KMS-11 (cell line): ENCODE data around the gene LCN12.

Experiments
- H2AFZ ChIP-seq: fragments of 200-600 bp; sonication (generic); 2 replicates; pipeline ENCODE4 v1.6.1; 2016; ENCODE audit warnings: antibody characterized with exemption, mixed run types, low read depth
- H3K27ac ChIP-seq: fragments of 200-600 bp; sonication (generic); 2 replicates; pipeline ENCODE4 v1.6.1; 2016; ENCODE audit warnings: mild to moderate bottlenecking, mixed run types
- H3K27me3 ChIP-seq: fragments of 200-600 bp; sonication (generic); 2 replicates; pipeline ENCODE4 v1.6.1; 2017; ENCODE audit warnings: mild to moderate bottlenecking, low read depth, mixed run types, moderate library complexity; ENCODE audit not compliant: insufficient read depth
- H3K36me3 ChIP-seq: fragments of 200-600 bp; sonication (generic); 2 replicates; pipeline ENCODE4 v1.6.1; 2017; ENCODE audit warnings: mild to moderate bottlenecking, mixed run types; ENCODE audit not compliant: insufficient read depth
- H3K4me1 ChIP-seq: fragments of 200-600 bp; sonication (generic); 2 replicates; pipeline ENCODE4 v1.6.1; 2016; ENCODE audit warnings: mild to moderate bottlenecking, low read depth, mixed run types; ENCODE audit not compliant: poor library complexity, severe bottlenecking
- H3K4me2 ChIP-seq: fragments of 200-600 bp; sonication (generic); 2 replicates; pipeline ENCODE4 v1.7.0; 2016; ENCODE audit warnings: mild to moderate bottlenecking, mixed run types
- H3K4me3 ChIP-seq: fragments of 200-600 bp; sonication (generic); IDR thresholded peaks from 2 replicates; pipeline ENCODE4 v1.6.1; 2017; ENCODE audit warnings: low read depth, low read length, mixed read lengths; ENCODE audit not compliant: insufficient read depth
- H3K79me2 ChIP-seq: fragments of 200-600 bp; sonication (generic); 2 replicates; pipeline ENCODE4 v1.6.1; 2016; ENCODE audit warnings: low read depth, mixed run types; ENCODE audit not compliant: insufficient read depth
- H3K9ac ChIP-seq: fragments of 200-600 bp; sonication (generic); 2 replicates; pipeline ENCODE4 v1.6.1; 2016; ENCODE audit warnings: mild to moderate bottlenecking, mixed run types
- H4K20me1 ChIP-seq: fragments of 200-600 bp; sonication (generic); 2 replicates; pipeline ENCODE4 v1.6.1; 2016; ENCODE audit warnings: mild to moderate bottlenecking, mixed run types; ENCODE audit not compliant: insufficient read depth
- TF ChIP-seq, protein P1 (sequence below): fragments of 200-600 bp; sonication (generic); conservative IDR thresholded peaks from 2 replicates; pipeline ENCODE4 v1.6.1; 2017; ENCODE audit warnings: low read depth, mild to moderate bottlenecking, antibody characterized with exemption, low read length, moderate library complexity, mixed read lengths

Gene LCN12

DNA sequence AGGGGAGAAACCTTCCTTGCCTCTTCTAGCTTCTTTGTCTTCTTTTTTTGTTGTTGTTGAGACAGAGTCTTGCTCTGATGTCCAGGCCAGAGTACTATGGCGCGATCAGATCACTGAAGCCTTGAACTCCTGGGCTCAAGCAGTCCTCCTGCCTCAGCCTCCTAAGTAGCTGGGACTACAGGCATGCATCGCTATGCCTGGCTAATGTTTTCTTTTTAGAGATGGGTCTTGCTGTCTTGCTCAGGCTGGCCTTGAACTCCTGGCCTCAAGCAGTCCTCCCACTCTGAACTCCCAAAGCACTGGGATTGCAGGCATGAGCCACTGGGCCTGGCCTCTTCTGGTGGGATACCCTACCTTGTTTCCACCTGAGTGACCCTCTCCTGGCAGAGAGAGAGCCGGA lies 36.8 kb downstream of the LCN12 start:
- TF ChIP-seq, protein P1, sequence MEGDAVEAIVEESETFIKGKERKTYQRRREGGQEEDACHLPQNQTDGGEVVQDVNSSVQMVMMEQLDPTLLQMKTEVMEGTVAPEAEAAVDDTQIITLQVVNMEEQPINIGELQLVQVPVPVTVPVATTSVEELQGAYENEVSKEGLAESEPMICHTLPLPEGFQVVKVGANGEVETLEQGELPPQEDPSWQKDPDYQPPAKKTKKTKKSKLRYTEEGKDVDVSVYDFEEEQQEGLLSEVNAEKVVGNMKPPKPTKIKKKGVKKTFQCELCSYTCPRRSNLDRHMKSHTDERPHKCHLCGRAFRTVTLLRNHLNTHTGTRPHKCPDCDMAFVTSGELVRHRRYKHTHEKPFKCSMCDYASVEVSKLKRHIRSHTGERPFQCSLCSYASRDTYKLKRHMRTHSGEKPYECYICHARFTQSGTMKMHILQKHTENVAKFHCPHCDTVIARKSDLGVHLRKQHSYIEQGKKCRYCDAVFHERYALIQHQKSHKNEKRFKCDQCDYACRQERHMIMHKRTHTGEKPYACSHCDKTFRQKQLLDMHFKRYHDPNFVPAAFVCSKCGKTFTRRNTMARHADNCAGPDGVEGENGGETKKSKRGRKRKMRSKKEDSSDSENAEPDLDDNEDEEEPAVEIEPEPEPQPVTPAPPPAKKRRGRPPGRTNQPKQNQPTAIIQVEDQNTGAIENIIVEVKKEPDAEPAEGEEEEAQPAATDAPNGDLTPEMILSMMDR = no peak
- Histone ChIP-seq H3K4me2 (no peak overlapping the region), H3K4me1 (peaks cover 9% of the 10 kb centered on the region), H3K79me2 (no peaks in the 10 kb centered on the region), H3K36me3 (no peaks in the 10 kb centered on the region), H3K27ac (no peak overlapping the region), H3K4me3 (no peak overlapping the region), H3K9ac (no peak overlapping the region), H3K27me3 (peaks cover 74% of the 10 kb centered on the region), H4K20me1 (no peaks in the 10 kb centered on the region), H2AFZ (no peak overlapping the region)

DNA sequence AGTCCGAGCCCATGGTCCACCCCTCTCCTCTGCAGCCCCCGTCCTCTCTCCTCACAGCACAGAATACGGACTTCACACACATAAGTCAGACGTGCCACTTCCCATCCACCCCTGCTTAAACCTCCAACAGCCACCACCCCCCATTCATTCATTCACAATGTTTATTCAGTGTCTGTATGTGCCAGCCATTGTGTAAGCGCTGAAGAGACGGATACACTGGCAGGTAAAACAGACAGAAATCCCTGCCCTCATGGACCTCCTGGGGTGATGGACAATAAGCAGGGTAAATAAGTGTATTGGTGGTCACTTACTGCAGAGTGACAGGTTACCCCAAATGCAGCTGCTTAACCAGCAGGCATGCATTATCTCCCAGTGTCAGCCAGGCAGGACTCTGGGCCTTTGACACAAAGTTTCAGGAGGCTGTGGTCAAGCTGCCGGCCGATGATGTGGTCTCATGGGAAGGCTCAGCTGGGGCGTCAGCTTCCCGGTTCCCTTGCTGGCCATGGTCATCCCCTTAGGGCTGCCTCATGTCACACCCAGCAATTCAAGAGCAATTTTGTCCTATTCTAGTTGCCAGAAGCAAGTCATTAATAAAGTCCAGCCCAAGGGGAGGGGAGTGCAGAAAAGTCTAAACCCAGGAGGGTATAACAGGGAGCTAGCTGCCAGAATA lies 38.3 kb downstream of the LCN12 start:
- peaks cover 59% of the 10 kb centered on the region for H3K27me3 ChIP-seq
- H3K4me3 ChIP-seq = no peak overlapping the region
- TF ChIP-seq, protein P1 = no peak
- no peaks in the 10 kb centered on the region for H4K20me1 ChIP-seq
- peaks cover 9% of the 10 kb centered on the region for H3K4me1 ChIP-seq
- H2AFZ ChIP-seq = no peak overlapping the region
- no peaks in the 10 kb centered on the region for H3K79me2 ChIP-seq
- no peak overlapping the region for H3K4me2 ChIP-seq
- no peaks in the 10 kb centered on the region for H3K36me3 ChIP-seq
- H3K27ac ChIP-seq = no peak overlapping the region
- no peak overlapping the region for H3K9ac ChIP-seq

DNA sequence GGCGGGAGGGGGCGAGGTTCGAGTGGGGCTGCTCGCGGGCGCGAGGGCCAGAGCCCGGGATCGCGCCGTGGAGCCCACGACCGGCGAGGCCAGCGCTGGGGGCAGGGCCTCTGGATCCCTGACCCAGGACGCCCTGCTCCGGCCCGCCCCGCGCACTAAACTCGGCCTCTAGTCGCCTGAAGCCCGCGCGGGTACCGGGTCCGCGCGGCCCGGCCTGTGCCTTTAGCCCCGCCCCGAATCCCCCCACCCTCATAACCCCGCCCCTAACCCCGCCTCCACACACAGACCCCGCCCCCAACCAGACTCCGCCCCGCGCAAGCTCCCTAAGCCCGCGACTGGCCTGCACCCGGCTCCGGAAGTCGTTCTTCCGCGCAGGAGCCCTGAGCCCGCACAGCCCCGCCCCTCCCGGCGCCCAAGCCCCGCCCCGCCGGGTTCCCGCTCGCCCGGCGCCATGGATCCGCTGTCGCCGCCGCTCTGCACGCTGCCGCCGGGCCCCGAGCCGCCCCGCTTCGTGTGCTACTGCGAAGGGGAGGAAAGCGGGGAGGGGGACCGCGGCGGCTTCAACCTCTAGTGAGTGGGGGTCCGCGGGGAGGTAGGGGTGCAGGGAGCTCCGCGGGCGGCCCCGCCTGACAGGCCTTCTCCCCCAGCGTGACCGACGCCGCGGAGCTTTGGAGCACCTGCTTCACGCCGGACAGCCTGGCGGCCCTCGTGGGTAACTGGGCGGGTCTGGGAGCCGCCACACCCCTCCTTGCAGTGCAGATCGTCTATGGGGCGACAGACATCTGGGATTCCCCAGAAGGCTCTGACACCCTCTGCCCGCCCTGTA lies 40.1 kb downstream of the LCN12 start, which contains the start of gene PAXX:
Gene PAXX (plus strand): TSS at position 430 of the 826 bp plus-strand sequence. CDS start 22 bp downstream, at position 452.
- Histone ChIP-seq H3K36me3 (no peaks in the 10 kb centered on the region), H3K79me2 (no peaks in the 10 kb centered on the region), H3K4me3 (no peak within 1 kb of the TSS), H4K20me1 (no peaks in the 10 kb centered on the region), H3K9ac (peak within 1 kb of the TSS; percentile 86), H2AFZ (peak within 1 kb of the TSS; percentile 72), H3K27me3 (peaks cover 47% of the 10 kb centered on the region), H3K27ac (peak within 1 kb of the TSS; percentile 76), H3K4me1 (peaks cover 9% of the 10 kb centered on the region), H3K4me2 (peak within 1 kb of the TSS; percentile 89)
- TF ChIP-seq, protein P1 = no peak

DNA sequence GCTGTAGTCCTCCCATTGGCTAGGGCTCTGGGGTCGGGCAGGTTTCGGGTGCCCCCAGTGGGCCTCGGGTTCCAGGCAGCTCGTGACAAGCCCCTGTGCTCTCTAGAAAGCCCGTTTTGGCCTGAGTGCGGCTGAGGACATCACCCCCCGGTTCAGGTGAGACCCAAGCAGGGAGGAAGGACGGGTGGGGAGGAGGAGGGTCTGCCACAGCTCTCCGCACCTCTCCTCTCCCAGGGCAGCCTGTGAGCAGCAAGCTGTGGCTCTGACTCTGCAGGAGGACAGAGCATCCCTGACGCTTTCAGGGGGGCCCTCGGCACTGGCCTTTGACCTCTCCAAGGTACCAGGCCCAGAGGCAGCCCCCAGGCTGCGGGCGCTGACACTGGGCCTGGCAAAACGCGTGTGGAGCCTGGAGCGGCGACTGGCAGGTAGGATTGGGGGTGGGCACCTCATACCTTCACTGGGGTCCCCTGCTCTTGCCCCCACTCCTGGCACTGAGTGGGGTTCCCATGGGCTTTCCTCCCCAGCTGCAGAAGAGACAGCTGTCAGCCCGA lies 40.8 kb downstream of the LCN12 start:
- Histone ChIP-seq H2AFZ (peak overlapping the region; percentile 72; the same call in 1 of the 2 replicates), H3K4me3 (no peak overlapping the region), H3K9ac (peak overlapping the region; percentile 86), H3K4me2 (peak overlapping the region; percentile 89), H3K4me1 (peaks cover 9% of the 10 kb centered on the region), H3K27ac (peak overlapping the region; percentile 76), H3K27me3 (peaks cover 47% of the 10 kb centered on the region), H4K20me1 (no peaks in the 10 kb centered on the region), H3K36me3 (no peaks in the 10 kb centered on the region), H3K79me2 (no peaks in the 10 kb centered on the region)
- TF ChIP-seq, protein P1 = no peak
